Measurements from ENCODE around the gene NINL.
"Not testable (repeated sequence)": the region's sequence is repeated elsewhere in the genome, so short reads cannot be mapped to it uniquely, and the experiment has no call there.

The NINL gene

DNA sequence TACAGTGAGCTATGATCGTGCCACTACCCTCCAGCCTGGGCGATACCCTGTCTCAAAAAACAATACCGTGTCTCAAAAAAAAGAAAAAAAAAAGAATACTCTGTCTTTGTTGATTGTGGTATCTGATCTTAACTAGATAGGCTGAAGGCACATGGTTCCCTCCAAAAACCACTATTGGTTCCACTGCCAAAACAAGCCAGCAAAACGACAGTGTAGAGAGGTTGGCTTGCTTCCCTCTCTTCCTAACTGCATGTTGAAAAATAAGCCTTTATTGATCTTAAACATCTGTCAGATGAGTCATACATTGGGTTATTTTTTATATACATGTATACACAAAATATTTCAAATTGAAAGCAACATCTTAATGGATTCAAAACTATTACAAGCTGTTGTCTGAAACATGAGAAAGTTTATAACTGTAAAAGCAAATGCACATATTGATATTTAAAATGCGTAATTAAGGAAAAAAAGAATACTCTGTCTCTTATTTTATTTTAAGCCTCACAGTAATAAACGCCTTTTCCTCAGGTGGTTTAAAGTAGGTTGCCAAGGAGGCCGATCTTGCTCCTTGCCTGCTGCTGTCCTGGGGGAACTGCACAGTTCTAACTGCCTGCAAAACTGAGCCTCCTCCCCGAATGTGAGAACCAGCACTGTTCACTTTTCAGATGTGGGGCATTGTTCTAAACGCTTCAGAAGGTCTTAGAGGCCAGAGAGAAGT, 7.0 kb upstream of the NINL start:
- peak; percentile 5 for DNase-seq

DNA sequence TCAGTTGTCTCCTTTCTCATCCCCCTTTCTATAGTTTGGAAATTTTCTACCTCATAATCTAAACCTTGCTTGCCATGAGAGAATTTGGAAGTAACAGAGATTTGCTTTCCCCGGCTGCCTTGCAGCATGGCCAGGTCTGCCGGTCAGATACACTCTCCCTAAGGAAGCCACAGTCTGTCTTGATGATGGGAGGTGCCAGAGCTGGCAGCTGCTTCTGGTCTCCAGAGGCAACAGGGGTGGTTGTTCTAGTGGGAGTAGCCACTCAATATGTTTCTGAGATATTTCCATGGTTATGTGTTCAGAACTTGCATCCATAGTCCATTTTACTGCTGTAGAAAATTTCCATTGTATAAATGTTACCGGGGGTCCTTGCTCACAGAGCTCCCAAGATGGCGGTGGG, 5.4 kb upstream of the NINL start:
- DNase-seq: not testable (repeated sequence)

DNA sequence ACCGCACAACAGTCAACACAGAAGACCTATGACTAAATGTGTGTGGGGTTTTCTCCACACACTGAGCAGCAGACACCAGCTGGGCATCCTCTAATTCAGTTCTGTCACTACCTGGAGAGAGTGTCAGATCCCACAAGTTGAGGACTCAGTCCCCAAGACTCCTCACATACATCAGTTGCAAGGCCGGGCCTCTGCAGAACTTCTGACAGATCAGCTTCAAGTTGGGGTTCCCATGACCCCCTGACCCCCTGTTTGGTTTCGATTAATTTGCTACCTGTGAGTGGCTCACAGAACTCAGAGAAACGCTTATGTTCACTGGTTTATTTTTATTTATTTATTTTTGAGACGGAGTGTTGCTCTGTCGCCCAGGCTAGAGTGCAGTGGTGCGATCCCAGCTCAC, 3.2 kb upstream of the NINL start:
- DNase-seq: no peak

DNA sequence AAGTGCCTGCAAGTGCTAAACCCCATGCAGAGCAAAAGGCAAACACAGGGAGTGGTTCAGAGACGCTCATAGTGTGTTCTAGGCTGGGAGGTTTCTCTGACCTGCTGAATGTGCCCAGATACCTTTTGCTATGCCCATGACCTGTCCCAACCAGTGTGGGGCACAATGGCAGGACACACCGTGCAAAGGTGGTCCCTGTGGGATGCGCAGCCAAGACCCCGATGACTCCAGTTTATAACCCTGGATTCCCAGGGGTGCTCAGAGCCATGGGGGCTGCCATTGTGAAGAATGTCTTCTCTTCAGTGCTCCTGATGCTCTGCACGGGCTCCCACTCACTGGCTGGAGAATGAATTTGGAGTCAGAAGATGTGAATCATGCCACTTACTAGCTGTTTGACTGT, 2.2 kb upstream of the NINL start:
- no peak for DNase-seq

DNA sequence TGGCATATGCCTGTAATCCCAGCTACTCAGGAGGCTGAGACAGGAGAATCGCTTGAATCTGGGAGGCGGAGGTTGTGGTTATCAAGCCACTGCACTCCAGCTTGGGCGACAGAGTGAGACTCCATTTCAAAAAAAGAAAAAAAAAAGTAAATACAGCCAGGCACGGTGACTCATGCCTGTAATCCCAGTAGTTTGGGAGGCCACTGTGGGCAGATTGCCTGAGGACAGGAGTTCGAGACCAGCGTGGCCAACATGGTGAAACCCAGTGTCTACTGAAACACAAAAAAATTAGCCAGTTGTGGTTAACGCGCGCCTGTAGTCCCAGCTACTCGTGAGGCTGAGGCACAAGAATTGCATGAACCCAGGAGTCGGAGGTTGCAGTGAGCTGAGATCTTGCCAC, 1.5 kb upstream of the NINL start:
- DNase-seq: peak; percentile 32

DNA sequence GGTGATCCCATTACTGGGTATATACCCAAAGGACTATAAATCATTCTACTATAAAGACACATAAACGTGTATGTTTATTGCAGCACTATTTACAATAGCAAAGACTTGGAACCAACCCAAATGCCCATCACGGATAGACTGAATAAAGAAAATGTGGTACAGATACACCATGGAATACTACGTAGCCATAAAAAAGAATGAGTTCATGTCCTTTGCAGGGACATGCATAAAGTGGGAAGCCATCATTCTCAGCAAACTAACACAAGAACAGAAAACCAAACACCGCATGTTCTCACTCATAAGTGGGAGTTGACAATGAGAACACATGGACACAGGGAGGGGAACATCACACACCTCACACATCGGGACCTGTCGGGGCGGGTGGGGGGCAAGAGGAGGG, 1.7 kb downstream of the NINL start:
- not testable (repeated sequence) for DNase-seq

DNA sequence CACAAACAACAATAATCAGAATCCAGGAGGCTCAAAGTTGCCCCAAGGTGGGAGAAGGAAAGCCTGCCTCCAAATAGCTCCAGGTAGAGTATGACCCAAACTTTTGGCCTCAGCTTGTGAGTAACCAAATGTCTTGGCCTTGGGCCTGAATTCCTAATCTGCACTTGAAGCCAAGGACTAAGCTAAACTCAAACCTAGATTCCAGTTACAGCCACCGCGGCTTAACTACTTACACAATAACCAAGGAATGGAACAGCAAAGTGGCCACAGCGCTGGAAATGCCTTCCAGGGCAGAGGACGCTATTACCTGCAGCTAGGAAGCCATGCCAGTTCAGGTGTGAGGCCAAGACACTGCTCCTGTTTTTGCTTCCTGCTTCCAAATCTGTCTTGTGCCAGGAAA, 4.6 kb downstream of the NINL start:
- peak; percentile 26 for DNase-seq

DNA sequence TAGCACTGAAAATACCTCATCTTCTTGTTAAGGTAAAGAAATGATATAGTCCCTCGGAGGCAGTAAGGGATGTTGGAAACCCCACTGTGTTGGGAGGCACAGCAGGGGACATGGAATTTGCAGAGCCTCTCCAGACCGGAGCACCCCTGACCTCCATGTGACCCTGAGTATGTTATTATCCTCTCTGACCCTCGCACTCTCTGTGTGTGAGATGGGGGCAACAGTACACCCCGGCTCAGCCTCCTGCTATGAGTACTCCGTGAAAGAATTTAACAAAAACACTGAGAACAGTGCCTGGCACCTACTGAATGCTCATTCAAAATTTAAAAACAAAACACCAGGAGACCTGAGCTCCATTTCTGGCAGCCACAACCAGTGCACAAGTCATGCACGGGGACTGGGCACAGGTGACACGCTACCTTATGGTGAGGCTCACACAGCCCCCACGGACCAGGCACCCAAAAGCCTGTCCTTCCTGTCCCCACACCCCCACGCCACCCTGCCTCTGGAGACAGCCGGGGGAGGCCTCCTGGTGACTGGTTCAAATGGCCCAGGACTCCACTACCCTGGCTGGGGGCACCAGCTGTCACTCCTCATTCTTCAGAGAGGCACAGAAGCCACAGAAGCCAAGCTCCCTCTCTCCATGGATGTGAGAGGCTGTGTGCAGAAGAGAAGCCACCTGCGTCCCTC, 6.1 kb downstream of the NINL start:
- DNase-seq: peak; percentile 21

DNA sequence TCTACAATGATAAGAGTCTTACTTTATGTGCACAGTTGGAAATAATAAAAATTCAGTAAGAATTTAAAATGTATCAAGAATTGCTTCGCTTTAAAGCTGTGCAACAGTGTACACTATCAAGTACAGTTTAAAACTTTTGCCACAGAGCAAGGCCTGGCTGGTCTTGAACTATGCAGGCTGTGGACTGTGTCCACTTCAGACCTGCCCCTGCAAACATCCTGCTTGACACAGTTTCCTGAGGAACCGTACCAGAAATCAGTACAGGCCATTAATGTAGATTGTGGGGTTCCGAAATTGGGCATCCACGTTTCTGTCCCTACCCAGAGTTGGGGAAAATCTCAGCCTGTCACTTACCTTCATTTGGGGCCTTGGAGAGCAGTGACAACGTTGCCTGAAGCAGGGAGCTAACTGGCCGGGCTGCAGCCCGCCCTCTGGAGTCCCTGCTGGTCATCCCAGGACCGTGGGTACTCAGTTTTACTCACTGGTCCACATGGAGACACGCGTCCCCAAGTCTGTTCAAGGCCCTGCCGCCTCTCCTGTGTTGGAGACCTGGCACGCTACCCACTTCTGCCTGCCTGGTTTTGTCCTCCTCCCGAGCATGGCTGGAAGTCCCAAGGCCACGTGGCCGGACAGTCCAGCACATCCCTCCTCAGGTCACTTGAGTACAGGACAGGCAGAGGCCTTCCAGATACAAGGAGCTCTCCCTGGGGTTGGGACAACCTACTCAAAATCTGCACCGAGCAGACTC, 8.4 kb downstream of the NINL start:
- no peak for DNase-seq

DNA sequence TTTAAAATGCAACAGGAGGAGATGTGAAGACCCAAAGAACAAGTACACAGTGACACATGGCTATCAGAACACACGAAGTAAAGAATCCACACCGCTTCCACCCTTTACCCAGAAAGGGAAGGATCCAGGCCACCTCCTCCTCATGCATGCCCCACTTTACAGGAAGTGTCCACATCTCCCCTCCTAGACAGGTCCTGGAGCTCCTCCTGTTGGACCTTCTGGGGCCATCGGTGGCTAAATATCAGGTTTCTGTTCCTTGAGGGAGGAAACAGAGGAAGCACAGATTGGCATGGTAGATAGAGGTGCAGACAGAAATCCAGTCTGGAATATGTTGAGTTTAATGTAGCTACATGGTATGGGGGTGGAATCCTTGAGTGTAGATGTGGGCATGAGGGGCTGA, 10.9 kb downstream of the NINL start:
- DNase-seq: peak; percentile 38

DNA sequence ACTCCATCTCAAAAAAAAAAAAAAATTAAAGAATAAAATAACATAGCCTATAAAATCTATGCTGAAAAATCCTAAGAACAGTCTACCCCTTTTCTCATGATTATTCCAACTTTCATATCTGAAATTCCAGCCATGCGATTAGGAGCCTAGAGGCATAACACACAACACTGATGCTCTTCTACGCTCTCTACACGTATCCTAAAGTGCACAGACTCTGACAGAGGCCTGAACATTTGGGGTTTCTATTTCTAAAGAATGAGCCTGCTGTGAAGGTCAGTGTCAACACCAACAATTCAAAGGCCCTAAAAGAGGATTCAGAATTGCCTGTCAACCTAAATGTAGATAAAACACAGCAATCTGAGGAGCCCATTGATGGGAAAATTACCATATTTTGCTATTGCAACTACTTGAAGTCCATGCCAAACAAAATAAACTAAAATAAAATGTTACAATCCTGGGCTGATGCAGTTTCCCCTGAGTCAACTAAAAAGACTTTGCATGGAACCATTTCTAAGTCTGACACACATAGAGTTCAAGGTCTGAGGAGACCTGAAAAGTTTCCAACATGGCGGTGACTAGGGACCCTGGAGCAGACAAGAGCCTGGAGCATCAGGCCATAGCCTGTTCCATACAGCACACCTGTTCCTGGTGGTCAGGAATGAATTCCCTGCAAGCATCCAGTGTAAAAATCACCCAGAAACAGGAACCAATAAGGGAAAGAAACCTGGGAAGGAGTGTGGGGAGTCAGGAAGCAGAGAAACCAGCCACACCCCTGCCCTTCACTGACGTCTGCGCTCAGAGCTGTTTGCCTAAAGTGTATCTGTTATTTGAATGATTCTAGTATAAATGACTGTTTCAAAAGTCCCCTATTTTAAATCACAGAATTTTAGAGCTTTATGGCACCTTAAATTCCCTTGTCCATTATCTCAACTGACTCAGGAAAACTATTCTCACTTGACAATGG, 11.8 kb downstream of the NINL start:
- DNase-seq: peak; percentile 56

DNA sequence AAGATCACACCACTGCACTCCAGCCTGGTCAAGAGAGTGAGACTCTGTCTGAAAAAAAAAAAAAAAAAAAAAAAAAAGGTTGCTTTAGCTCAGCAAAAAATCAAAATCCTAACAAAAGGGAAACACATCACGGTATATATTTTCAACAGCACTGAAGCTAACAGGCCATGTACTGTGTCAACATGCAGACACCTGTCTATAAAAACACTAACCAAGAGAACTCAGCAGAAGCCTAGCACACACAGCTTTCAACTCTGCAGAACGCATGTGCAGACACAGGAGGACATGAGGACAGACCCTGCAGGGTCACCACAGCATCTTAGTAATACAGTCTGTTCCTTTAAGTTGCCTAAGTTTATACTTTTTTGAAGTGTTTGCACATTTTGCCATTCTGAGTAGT, 13.5 kb downstream of the NINL start:
- no peak for DNase-seq

DNA sequence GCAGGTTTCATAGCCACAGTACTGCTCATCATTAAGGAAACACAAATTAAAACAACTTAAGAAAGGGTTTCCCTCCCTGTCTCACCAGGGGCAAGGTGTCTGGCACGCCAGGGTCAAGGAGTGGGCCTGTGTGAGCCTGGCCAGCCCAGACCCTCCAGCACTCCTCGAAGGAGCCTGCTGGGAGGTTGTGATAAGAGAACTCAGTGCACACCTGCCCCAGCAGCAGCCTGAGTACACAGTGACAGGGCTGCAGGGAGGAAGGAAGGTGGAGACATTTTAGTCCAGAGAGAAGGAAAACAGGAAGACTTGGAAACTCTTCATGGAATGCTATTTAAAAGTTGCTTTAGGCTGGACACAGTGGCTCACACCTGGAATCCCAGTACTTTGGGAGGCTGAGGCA, 14.1 kb downstream of the NINL start:
- no peak for DNase-seq

DNA sequence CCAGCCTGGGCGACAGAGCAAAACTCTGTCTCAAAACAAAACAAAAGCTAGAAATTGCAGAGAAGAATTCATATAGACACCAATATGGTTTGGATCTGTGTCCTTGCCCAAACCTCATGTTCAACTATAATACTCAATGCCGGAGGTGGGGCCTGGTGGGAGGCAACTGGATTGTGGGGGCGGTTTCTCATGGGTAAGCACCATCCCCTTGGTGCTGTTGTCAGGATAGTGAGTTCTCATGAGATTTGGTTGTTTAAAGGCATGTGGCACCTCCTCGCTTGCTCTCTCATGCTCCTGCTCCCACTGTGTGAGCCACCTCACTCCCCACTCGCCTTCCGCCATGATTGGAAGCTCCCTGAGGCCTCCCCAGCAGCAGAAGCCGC, 15.2 kb downstream of the NINL start:
- no peak for DNase-seq

DNA sequence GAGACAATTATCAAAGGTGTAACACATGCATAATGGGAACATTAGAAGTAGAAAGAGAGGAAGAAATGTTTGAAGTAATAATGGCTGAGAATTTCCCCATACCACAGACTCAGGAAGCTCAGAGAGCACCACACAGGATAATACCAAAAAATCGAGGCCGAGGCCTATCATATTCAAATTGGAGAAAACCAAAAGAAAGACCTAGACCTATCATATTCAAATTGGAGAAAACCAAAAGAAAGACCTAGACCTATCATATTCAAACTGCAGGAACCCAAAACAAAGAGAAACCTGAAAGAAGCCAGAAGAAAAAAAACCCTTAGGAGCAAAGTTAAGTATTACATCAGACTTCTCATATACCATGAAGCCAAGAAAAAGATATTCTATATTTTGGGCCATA, 18.0 kb downstream of the NINL start:
- no peak for DNase-seq

DNA sequence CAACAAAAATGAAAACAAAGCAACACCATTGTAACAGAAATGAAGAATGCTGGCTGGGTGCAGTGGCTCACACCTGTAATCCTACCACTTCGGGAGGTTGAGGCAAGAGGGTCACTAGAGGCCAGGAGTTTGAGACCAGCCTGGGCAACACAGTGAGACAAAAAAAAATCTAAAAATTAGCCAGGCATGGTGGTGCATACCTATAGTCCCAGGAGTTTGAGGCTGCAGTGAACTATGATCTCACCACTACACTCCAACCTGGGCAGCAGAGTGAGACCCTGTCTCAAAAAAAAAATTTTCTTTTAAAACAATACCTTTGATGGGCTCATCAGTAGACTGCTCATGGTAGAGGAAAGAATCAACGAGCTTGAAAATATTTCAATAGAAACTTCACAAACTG, 18.5 kb downstream of the NINL start:
- no peak for DNase-seq

DNA sequence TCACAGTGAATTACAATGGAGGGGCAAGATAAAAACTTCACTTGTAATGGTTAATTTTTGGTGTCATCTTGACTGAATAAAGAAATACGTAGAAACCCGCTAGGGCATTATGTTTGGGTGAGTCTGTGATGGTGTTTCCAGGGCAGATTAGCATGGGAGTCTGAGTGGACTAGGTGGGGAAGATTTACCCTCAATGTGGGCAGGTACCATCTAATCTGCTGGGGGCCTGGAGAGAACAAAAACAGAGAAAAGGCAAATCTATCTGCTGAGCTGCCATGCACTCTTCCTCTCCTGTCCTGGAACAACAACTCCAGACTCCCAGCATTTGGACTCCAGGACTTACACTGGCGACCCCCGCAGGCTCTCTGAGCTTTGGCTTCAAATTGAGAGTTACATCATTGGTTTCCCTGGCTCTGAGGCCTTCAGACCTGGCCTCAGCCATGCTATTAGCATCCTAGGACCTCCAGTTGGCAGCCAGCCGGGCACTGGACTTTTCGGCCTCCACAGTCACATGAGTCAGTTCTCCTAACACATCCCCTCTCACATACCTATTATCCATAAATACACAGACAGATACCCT, 19.7 kb downstream of the NINL start:
- DNase-seq: no peak

DNA sequence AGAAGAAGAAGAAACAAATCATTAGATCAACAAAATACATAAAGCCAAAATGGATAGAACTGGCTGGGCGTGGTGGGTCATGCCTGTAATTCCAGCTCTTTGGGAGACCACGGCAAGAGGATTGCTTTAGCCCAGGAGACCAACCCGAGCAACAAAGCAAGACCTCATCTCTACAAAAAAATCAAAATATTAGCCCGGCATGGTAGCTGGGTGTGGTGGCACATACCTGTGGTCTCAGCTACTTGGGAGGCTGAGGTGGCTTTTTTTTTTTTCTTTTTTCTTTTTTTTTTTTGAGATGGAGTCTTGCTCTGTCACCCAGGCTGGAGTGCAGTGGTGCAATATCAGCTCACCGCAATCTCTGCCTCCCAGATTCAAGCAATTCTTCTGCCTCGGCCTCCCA, 21.5 kb downstream of the NINL start:
- no peak for DNase-seq

DNA sequence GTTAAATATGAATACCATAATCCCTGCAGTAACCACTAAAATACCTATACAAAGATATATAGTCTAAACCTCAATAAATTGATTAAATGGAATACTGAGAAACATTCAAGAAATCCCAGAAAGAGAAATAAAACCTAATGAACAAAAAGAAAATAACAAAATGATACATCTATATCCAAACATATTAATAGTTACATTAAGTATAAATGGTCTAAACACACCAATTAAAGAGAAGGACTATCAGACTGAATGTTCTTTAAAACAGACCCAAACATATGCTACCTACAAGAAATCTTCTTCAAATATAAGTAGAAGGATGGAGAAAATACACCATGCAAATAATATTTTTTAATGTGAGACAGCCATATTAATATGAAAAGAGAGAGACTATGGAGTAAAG, 22.0 kb downstream of the NINL start:
- DNase-seq: no peak

DNA sequence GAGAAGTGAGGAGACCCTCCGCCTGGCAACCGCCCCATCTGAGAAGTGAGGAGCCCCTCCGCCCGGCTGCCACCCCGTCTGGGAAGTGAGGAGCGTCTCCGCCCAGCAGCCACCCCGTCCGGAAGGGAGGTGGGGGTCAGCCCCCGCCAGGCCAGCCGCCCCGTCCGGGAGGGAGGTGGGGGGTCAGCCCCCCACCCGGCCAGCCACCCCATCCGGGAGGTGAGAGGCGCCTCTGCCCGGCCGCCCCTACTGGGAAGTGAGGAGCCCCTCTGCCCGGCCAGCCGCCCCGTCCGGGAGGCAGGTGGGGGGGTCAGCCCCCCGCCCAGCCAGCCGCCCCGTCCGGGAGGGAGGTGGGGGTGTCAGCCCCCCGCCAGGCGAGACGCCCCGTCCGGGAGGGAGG, 23.6 kb downstream of the NINL start:
- DNase-seq: not testable (repeated sequence)

DNA sequence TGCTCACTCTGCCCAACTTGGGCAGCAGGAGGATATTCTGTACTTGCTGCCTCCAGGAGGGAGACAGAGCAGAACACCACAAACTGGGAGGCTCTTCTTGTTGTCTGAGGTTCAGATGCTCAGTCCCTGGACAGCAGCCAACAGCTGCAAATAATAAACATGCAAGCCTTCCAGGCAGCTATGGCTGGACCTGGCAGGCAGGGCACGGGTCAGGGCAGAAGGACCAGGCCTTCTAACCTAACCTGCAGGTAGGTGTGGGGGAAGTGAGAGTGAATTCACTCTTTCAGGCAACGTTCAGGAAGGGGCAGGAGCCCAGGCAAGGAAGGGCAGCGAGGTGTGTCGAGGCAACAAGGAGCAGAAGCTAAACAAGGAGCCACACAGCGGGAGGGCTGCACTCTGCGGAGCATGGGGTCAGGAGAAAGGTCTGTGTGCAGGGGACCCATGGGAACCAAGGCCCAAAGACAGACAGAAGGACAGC, 31.5 kb downstream of the NINL start:
- peak; percentile 61 for DNase-seq

DNA sequence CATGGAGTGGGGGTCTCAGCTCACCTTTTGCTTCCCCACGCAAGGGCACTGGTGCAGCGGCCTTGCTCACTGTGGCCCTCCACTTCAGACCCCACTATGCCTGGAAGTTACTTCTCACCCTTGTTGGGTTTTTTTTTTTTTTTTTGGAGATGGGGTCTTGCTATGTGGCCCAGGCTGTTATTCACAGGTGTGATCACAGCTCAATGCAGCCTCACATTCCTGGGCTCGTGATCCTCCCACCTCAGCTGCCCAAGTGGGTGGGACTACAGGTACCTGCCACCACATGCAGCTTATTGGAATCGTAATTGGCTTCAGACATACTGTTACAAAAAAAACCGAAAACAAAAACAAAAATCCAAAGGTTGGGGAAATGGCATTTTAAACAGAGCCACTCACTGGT, 32.4 kb downstream of the NINL start:
- no peak for DNase-seq
